HepG2 (cell line): ENCODE results near the gene CYB5D1. TPM values are rescaled to one million over a fixed set of nuclear protein-coding genes. Genes with fewer than 3 reads are reported as not detected.
A peak's percentile ranks its signal among the peaks of the same experiment; 100 is the strongest.

Experiments used
- CBFB ChIP-seq: sonication (generic); formaldehyde crosslinking; IDR thresholded peaks from 2 replicates; pipeline ENCODE4 v1.4.0; 2020; ENCODE audit warnings: missing genetic modification reagents
- CEBPB ChIP-seq: IDR thresholded peaks from 2 replicates; pipeline ENCODE4 v1.6.1; 2011; ENCODE audit warnings: low read depth, low read length, improper control_type of control experiment, borderline replicate concordance
- HDAC1 ChIP-seq: sonication (generic); formaldehyde crosslinking; IDR thresholded peaks from 2 replicates; pipeline ENCODE4 v1.5.1; 2020; ENCODE audit warnings: mild to moderate bottlenecking, missing genetic modification reagents
- JUNB ChIP-seq: sonication (generic); formaldehyde crosslinking; IDR thresholded peaks from 2 replicates; pipeline ENCODE4 v1.8.0; 2022; ENCODE audit warnings: missing genetic modification reagents, mild to moderate bottlenecking, borderline replicate concordance
- KDM4B ChIP-seq: sonication (generic); formaldehyde crosslinking; IDR thresholded peaks from 2 replicates; pipeline ENCODE4 v1.4.0; 2020; ENCODE audit warnings: missing genetic modification reagents
- MAFK ChIP-seq, 2 experiments: IDR thresholded peaks in 1 of 2; conservative IDR thresholded peaks in 1 of 2; 2 replicates each; pipeline ENCODE4 v1.6.1; 2011; ENCODE audit warnings: improper control_type of control experiment in 2 of 2, low read length in 2 of 2
- NAIF1 ChIP-seq: sonication (generic); formaldehyde crosslinking; IDR thresholded peaks from 2 replicates; pipeline ENCODE4 v1.5.0; 2020; ENCODE audit warnings: mild to moderate bottlenecking, missing genetic modification reagents, borderline replicate concordance
- SAFB2 ChIP-seq: sonication (generic); formaldehyde crosslinking; IDR thresholded peaks from 2 replicates; pipeline ENCODE4 v1.5.1; 2020; ENCODE audit warnings: missing genetic modification reagents, low read depth, mild to moderate bottlenecking, borderline replicate concordance
- TEAD3 ChIP-seq: optimal IDR thresholded peaks from 2 replicates; pipeline ENCODE3; 2016; ENCODE audit warnings: borderline replicate concordance
- YEATS4 ChIP-seq: sonication (generic); formaldehyde crosslinking; IDR thresholded peaks from 2 replicates; pipeline ENCODE4 v1.4.0; 2020; ENCODE audit warnings: missing genetic modification reagents, borderline replicate concordance
- ZNF263 ChIP-seq: sonication (generic); formaldehyde crosslinking; IDR thresholded peaks from 2 replicates; pipeline ENCODE4 v1.4.0; 2020; ENCODE audit warnings: missing genetic modification reagents
- ZNF543 ChIP-seq: sonication (generic); formaldehyde crosslinking; IDR thresholded peaks from 2 replicates; pipeline ENCODE4 v1.4.0; 2020; ENCODE audit warnings: mild to moderate bottlenecking, missing genetic modification reagents
- ZNF547 ChIP-seq: sonication (generic); formaldehyde crosslinking; IDR thresholded peaks from 2 replicates; pipeline ENCODE4 v1.5.1; 2020; ENCODE audit warnings: mild to moderate bottlenecking, missing genetic modification reagents
- polyA plus RNA-seq, 8 experiments: library from polyadenylated mRNA; depleted of rRNA in 3 of 8; stranded (reverse) in 7 of 8; unstranded in 1 of 8; fragments of >200 nt; fragmentation: Illumina TruSeq in 4 of 8; extraction: Trizol in 4 of 8; gene quantifications; 2 replicates each; pipeline versions ENCODE4 v1.2.1 to v1.2.3, GENCODE V29; 2011 to 2016; ENCODE audit warnings: low read depth in 4 of 8, missing spikeins in 1 of 8, mixed read lengths in 1 of 8; ENCODE audit not compliant: insufficient read depth in 1 of 8
- total RNA-seq, 5 experiments: library from RNA; depleted of rRNA; stranded (reverse); fragments of >200 nt; fragmentation: Illumina TruSeq; extraction: Trizol; gene quantifications; 2 replicates each; pipeline ENCODE4 v1.2.3, GENCODE V29; 2016; ENCODE audit warnings: low read depth in 1 of 5
- TF ChIP-seq, protein P1 (sequence below): sonication (generic); formaldehyde crosslinking; IDR thresholded peaks from 2 replicates; pipeline ENCODE4 v1.4.0; 2020; ENCODE audit warnings: low read depth, missing genetic modification reagents
- TF ChIP-seq, protein P2 (sequence below): sonication (generic); formaldehyde crosslinking; IDR thresholded peaks from 2 replicates; pipeline ENCODE4 v1.4.0; 2020; ENCODE audit warnings: missing genetic modification reagents
- TF ChIP-seq, protein P3 (sequence below): sonication (generic); formaldehyde crosslinking; IDR thresholded peaks from 2 replicates; pipeline ENCODE4 v1.4.0; 2020; ENCODE audit warnings: missing genetic modification reagents, borderline replicate concordance
- TF ChIP-seq, protein P4 (sequence below): sonication (generic); formaldehyde crosslinking; IDR thresholded peaks from 2 replicates; pipeline ENCODE4 v1.4.0; 2020; ENCODE audit warnings: missing genetic modification reagents
- TF ChIP-seq, protein P5 (sequence below): sonication (generic); formaldehyde crosslinking; IDR thresholded peaks from 2 replicates; pipeline ENCODE4 v1.9.0; 2022; ENCODE audit warnings: missing genetic modification reagents, mild to moderate bottlenecking, borderline replicate concordance

CYB5D1 gene
- total and polyA plus RNA-seq, 2 of the 13 experiments (the other 11 are each of a cell fraction or from before 2014, with no cell fraction given): 8.9 to 17.0 TPM

DNA sequence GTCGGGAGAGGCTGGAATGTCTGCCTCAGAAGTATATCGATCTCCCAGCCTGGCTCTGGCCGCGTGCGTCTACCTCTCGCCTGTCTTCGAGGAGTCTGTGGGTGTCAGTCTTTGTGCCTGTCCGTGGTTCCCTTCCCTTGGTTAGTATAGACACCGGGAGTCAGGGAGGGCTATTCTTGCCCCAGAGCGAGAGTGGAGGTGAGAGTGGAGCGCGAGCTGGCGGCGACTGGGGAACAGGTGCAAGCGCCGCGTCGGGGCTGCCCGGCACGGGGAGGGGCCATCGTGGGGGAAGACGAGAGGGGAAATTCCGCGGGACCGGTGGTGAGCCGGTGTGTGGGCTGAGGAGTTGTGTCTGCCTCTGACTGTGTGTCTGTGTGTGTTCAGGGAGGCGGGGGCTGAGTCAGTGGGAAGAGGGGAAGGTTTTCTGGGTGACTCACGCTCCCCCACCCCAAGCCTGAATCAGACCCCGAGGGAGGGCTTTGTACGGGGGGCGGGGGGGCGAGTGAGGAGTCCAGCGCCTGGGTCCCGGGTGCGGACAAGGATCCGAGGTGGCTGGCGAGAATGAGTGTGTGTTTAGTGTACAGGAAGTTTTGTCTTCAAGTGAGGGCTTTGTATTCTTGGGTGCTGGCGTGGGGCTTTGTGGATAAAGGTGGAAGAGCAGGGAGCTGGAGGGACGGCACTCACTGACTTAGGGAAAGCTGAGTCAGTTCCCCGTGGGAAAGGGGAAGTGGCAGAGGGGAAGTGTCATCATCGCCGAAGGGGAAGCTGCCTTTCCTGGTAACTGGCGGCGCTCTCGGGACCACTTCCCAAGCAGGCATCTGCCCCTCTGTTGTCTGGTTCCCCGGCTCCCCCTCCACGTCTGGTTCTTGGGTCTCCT lies 15.2 kb upstream of the CYB5D1 start (continued):
- TF ChIP-seq, protein P1, sequence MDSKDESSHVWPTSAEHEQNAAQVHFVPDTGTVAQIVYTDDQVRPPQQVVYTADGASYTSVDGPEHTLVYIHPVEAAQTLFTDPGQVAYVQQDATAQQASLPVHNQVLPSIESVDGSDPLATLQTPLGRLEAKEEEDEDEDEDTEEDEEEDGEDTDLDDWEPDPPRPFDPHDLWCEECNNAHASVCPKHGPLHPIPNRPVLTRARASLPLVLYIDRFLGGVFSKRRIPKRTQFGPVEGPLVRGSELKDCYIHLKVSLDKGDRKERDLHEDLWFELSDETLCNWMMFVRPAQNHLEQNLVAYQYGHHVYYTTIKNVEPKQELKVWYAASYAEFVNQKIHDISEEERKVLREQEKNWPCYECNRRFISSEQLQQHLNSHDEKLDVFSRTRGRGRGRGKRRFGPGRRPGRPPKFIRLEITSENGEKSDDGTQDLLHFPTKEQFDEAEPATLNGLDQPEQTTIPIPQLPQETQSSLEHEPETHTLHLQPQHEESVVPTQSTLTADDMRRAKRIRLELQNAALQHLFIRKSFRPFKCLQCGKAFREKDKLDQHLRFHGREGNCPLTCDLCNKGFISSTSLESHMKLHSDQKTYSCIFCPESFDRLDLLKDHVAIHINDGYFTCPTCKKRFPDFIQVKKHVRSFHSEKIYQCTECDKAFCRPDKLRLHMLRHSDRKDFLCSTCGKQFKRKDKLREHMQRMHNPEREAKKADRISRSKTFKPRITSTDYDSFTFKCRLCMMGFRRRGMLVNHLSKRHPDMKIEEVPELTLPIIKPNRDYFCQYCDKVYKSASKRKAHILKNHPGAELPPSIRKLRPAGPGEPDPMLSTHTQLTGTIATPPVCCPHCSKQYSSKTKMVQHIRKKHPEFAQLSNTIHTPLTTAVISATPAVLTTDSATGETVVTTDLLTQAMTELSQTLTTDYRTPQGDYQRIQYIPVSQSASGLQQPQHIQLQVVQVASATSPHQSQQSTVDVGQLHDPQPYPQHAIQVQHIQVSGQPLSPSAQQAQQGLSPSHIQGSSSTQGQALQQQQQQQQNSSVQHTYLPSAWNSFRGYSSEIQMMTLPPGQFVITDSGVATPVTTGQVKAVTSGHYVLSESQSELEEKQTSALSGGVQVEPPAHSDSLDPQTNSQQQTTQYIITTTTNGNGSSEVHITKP (CRISPR knock-in tag): no peak
- TF ChIP-seq, protein P2, sequence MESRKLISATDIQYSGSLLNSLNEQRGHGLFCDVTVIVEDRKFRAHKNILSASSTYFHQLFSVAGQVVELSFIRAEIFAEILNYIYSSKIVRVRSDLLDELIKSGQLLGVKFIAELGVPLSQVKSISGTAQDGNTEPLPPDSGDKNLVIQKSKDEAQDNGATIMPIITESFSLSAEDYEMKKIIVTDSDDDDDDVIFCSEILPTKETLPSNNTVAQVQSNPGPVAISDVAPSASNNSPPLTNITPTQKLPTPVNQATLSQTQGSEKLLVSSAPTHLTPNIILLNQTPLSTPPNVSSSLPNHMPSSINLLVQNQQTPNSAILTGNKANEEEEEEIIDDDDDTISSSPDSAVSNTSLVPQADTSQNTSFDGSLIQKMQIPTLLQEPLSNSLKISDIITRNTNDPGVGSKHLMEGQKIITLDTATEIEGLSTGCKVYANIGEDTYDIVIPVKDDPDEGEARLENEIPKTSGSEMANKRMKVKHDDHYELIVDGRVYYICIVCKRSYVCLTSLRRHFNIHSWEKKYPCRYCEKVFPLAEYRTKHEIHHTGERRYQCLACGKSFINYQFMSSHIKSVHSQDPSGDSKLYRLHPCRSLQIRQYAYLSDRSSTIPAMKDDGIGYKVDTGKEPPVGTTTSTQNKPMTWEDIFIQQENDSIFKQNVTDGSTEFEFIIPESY (CRISPR knock-in tag): no peak
- TF ChIP-seq ZNF543 (CRISPR knock-in tag) (no peak), JUNB (0 out of 2 replicates have a peak, but pooled peaks have one; percentile 61), KDM4B (CRISPR knock-in tag) (no peak), YEATS4 (no peak; the same call in 1 of the 2 replicates), ZNF263 (CRISPR knock-in tag) (no peak), MAFK (conservative IDR thresholded peaks at IDR 0.05 in 1 of 2, IDR thresholded peaks at IDR 0.05 in 1 of 2; ENCODE audit: low read length in 2 of 2) (peak; percentile 12 to 39; a peak in 2 of 4 replicates), TEAD3 (CRISPR knock-in tag) (peak; percentile 76), CBFB (CRISPR knock-in tag) (no peak), ZNF547 (no peak), CEBPB (peak; percentile 18; the same call in 1 of the 2 replicates), NAIF1 (no peak), HDAC1 (no peak), SAFB2 (CRISPR knock-in tag) (0 out of 2 replicates have a peak, but pooled peaks have one; percentile 52)
- TF ChIP-seq, protein P3, sequence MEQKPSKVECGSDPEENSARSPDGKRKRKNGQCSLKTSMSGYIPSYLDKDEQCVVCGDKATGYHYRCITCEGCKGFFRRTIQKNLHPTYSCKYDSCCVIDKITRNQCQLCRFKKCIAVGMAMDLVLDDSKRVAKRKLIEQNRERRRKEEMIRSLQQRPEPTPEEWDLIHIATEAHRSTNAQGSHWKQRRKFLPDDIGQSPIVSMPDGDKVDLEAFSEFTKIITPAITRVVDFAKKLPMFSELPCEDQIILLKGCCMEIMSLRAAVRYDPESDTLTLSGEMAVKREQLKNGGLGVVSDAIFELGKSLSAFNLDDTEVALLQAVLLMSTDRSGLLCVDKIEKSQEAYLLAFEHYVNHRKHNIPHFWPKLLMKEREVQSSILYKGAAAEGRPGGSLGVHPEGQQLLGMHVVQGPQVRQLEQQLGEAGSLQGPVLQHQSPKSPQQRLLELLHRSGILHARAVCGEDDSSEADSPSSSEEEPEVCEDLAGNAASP (CRISPR knock-in tag): no peak
- TF ChIP-seq, protein P4, sequence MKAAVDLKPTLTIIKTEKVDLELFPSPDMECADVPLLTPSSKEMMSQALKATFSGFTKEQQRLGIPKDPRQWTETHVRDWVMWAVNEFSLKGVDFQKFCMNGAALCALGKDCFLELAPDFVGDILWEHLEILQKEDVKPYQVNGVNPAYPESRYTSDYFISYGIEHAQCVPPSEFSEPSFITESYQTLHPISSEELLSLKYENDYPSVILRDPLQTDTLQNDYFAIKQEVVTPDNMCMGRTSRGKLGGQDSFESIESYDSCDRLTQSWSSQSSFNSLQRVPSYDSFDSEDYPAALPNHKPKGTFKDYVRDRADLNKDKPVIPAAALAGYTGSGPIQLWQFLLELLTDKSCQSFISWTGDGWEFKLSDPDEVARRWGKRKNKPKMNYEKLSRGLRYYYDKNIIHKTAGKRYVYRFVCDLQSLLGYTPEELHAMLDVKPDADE (CRISPR knock-in tag): 0 out of 2 replicates have a peak, but pooled peaks have one; percentile 42
- TF ChIP-seq, protein P5, sequence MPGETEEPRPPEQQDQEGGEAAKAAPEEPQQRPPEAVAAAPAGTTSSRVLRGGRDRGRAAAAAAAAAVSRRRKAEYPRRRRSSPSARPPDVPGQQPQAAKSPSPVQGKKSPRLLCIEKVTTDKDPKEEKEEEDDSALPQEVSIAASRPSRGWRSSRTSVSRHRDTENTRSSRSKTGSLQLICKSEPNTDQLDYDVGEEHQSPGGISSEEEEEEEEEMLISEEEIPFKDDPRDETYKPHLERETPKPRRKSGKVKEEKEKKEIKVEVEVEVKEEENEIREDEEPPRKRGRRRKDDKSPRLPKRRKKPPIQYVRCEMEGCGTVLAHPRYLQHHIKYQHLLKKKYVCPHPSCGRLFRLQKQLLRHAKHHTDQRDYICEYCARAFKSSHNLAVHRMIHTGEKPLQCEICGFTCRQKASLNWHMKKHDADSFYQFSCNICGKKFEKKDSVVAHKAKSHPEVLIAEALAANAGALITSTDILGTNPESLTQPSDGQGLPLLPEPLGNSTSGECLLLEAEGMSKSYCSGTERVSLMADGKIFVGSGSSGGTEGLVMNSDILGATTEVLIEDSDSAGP (CRISPR knock-in tag): peak; percentile 85; the same call in 1 of the 2 replicates
